Cardiac fibroblast (primary cell): ENCODE measurements around the gene TAF11L7.
"Not testable (repeated sequence)": the region's sequence is repeated elsewhere in the genome, so short reads cannot be mapped to it uniquely, and the experiment has no call there.

Experiments used
- DNase-seq, 2 donors: peaks; one replicate each; pipeline versions ENCODE4 v3.0.0 to v3.0.0-alpha.2; 2010; ENCODE audit warnings: low read depth in 2 of 2
- H3K4me3 ChIP-seq, 2 donors: replicated peaks in 1 of 2; 1 replicate in 1 of 2; 2 replicates in 1 of 2; pipeline ENCODE4 v1.5.1; 2011; ENCODE audit warnings: low read depth in 2 of 2, low read length in 2 of 2, mild to moderate bottlenecking in 2 of 2, moderate library complexity in 1 of 2
- CTCF ChIP-seq: IDR thresholded peaks from one replicate; pipeline ENCODE4 v1.5.1; 2011; ENCODE audit warnings: low read depth, mild to moderate bottlenecking, low read length, inconsistent platforms

Gene TAF11L7

GRCh38 chr5:17585658-17586057 lies at the start of gene TAF11L7:
Gene TAF11L7, minus strand, starts transcription at chr5:17585758.
- not testable (repeated sequence) for DNase-seq, H3K4me3 ChIP-seq

- no peak for DNase-seq
- no peak within 1 kb of the TSS for H3K4me3 ChIP-seq
- no peak for TF ChIP-seq CTCF
Observed at GRCh38 chr5:17634160-17634559, 48.6 kb upstream of the TAF11L7 start, which contains the start of gene TAF11L14. Gene TAF11L14, plus strand, starts transcription at chr5:17634460.

- not testable (repeated sequence) for DNase-seq, H3K4me3 ChIP-seq
Observed at GRCh38 chr5:17631788-17632187, 46.2 kb upstream of the TAF11L7 start, which contains the start of gene TAF11L13. Gene TAF11L13, plus strand, starts transcription at chr5:17632088.

GRCh38 chr5:17625686-17626085 lies 40.1 kb upstream of the TAF11L7 start:
- no peak for TF ChIP-seq CTCF
- H3K4me3 ChIP-seq: no peak overlapping the region
- DNase-seq: no peak

- DNase-seq: no peak
- no peak for TF ChIP-seq CTCF
- H3K4me3 ChIP-seq: no peak overlapping the region
Observed at GRCh38 chr5:17620627-17621026, 35.1 kb upstream of the TAF11L7 start.

- DNase-seq: no peak
- TF ChIP-seq CTCF: no peak
- H3K4me3 ChIP-seq: no peak overlapping the region
Observed at GRCh38 chr5:17619354-17619753, 33.8 kb upstream of the TAF11L7 start.

- no peak overlapping the region for H3K4me3 ChIP-seq
- TF ChIP-seq CTCF: no peak
- DNase-seq: no peak
Observed at GRCh38 chr5:17614872-17615605, 29.5 kb upstream of the TAF11L7 start.

- not testable (repeated sequence) for DNase-seq, H3K4me3 ChIP-seq
Observed at GRCh38 chr5:17610092-17610491, 24.5 kb upstream of the TAF11L7 start, which contains the start of gene TAF11L12. Gene TAF11L12, plus strand, starts transcription at chr5:17610392.

GRCh38 chr5:17607461-17607860 lies 21.9 kb upstream of the TAF11L7 start:
- H3K4me3 ChIP-seq, DNase-seq: not testable (repeated sequence)
